GM15510 (cell line): ENCODE results near the gene TRIO.

ENCODE experiments used
- POLR2A ChIP-seq: IDR thresholded peaks from 3 replicates; pipeline ENCODE4 v1.6.1; 2011; ENCODE audit warnings: borderline replicate concordance; ENCODE audit not compliant: insufficient read length; ENCODE audit errors: extremely low read depth

The TRIO gene

GRCh38 chr5:14385019-14385418 lies 241.9 kb downstream of the TRIO start:
- TF ChIP-seq POLR2A, result no peak

GRCh38 chr5:14386884-14387624 lies 243.9 kb downstream of the TRIO start:
- no peak for TF ChIP-seq POLR2A

GRCh38 chr5:14388741-14389140 lies 245.6 kb downstream of the TRIO start:
- TF ChIP-seq POLR2A, result no peak

GRCh38 chr5:14394365-14394764 lies 251.2 kb downstream of the TRIO start:
- TF ChIP-seq POLR2A, result no peak

- no peak for TF ChIP-seq POLR2A
These were observed 252.3 kb downstream of the TRIO start for GRCh38 chr5:14395411-14395810.

- no peak for TF ChIP-seq POLR2A
These were observed 252.9 kb downstream of the TRIO start for GRCh38 chr5:14396066-14396465.

- no peak for TF ChIP-seq POLR2A
These were observed 253.6 kb downstream of the TRIO start for GRCh38 chr5:14396737-14397136.

- no peak for TF ChIP-seq POLR2A
These were observed 254.6 kb downstream of the TRIO start for GRCh38 chr5:14397717-14398116.

GRCh38 chr5:14399054-14399692 lies 256.0 kb downstream of the TRIO start:
- no peak for TF ChIP-seq POLR2A

GRCh38 chr5:14400085-14400484 lies 256.9 kb downstream of the TRIO start:
- no peak for TF ChIP-seq POLR2A

- no peak for TF ChIP-seq POLR2A
These were observed 257.5 kb downstream of the TRIO start for GRCh38 chr5:14400611-14401010.

GRCh38 chr5:14401639-14402038 lies 258.5 kb downstream of the TRIO start:
- no peak for TF ChIP-seq POLR2A

- no peak for TF ChIP-seq POLR2A
These were observed 259.3 kb downstream of the TRIO start for GRCh38 chr5:14402424-14402823.

- no peak for TF ChIP-seq POLR2A
These were observed 261.6 kb downstream of the TRIO start for GRCh38 chr5:14404780-14405179.

GRCh38 chr5:14405267-14405666 lies 262.1 kb downstream of the TRIO start:
- TF ChIP-seq POLR2A, result no peak
